DMS 273 treated with DMSO at 0.1 percent for 48 hours (cell line): ENCODE measurements around the gene MAP1LC3B.

Experiments
- DNase-seq: peaks from one replicate; lab custom pipeline; 2025; lab: John Stamatoyannopoulos, UW

MAP1LC3B gene

DNA sequence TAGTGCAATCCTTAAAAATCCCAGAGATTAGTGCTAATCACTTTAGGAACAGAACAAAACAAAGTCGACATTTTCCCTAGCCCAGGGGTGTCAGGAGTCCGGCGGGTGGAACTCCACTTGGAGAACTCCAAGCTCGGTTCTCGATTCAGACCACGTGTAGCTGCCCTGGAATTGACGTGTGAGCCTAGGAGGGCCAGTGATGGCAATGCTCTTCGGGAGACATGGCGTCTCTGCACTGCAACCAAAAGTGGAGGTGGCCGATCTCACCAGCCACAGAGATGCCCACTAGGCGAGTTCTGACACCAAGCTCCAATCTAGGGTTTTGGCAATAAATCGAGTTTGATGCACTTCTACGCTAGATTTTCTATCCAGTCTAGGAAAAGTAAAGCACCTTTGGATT is 17.6 kb downstream of the MAP1LC3B start:
- DNase-seq: no peak

DNA sequence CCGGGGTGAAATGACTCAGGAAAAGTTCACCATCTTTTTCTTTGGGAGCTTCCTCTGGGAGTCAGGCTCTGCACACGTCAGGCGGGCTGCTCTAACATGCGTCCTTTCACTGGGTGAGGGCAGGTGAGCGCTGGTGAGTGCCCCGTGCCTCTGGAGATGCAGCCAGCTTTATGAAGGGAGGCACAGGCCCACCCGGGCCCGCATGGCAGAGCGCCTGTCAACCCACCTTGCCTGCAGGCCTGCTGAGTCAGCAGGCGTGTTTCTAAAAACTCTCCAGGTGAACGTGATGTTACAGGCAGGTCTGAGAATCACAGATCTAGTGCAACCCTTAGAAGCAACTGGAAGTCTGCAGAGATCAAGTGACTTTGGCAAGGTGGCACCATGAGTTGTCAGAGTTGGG is 18.4 kb downstream of the MAP1LC3B start:
- no peak for DNase-seq

DNA sequence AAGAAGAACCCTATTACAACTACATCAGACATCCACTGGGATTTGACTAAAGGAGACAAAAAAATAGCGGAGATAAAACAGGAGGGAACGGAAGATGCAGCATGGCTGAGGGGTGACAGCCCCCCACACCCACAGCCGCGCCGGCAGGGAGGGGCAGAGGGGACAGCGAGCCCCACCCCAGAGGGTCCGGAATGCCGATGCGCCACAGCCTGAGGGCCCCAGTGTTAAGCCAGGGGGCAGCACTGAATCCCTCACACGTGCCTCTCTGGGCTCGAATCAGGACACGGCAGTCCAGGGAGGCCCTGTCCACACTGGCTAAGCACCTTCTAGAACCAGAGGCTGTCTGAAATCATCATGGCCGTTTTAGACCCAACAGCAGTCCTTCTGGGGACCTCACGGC is 18.8 kb downstream of the MAP1LC3B start:
- DNase-seq: no peak

DNA sequence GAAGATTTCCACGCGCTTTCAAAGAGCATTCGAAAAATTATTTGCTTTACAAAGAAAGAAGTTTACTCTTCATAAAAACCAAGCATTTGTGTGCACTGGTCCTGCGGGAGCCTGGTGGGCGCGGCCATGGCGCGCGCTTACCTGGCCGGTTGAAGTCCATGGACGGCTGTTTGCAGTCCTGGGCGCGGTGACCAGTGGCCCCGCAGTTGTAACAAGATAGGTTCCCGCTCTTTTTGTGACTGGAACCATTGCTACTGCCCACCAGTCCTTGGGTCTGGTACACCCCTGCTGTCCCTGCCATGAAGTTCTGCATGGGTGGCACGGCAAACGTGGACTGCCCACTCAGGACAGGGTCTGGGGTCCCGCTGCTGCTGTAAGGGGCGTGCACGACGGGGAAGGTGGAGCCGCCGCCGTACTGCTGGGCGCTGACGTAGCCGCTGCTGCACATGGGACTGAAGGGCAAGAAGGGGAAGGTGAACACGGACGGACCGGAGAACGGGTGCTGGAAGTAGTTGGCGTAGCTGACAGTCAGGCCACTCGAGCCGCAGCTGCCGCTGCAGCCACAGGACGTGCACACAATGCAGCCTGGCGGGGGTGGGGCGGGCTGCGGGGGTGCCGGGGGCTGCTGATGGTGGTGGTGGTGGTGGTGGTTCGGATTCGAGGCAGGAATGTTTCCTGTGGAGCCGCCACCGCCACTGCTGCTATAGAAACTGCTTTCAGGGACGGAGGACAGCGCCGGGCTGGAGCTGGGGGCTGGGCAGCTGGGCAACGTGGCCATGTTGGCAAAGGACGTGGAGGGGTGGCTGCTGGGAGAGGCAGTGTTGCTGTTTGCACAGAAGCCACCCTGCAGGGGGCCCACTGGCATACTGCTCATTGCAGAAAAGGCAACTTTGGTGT is 19.5 kb downstream of the MAP1LC3B start:
- DNase-seq: no peak

DNA sequence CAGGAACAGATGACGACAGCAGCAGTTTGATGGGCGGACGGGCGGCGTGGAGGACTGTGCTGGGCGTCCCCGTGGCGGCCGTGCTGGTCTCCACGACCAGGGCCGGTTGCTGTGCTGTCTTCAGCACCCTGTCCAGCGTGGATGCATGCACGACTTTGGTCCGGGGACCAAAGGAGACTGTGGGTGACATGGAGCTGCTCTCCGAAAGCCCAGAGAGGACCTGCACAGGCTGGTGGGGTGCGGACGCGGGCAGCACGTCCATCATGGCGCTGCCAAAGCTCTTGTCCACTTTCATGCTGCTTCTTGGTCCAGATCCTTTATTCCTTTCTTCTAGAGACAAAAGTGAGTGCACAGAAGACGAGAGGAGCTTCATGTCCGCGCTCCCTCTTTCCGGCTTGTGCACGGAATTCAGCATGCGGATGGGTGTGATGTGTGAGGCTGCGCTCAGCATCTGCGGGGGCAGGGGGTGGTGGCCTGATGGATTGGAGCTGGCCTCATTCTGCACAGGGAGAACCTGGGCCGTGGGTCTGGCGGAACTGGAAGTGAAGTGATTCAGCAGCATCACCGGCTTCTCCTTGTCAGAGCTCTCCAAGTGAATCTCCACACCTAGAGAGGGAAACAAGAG is 20.3 kb downstream of the MAP1LC3B start:
- no peak for DNase-seq

DNA sequence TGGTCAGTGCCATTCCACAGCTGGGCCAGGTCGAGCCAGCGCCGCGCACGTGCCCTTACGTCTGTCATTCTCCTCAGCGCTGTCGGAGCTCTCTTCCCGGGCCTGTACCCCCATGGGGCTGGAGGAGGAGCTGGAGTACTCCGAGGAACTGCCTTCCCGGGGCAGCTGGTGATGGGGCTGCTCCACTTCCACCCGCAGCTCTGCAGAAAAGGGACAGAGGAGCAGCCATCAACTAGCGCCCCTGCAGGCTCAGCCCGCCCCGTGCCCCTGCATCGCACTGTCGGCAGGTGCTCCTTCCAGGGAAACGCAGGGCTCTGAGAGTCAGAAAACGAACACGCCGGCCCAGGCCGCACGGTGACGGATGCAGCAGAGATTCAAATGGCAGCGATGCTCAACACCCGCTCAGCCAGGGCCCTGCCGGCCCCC is 20.9 kb downstream of the MAP1LC3B start:
- no peak for DNase-seq

DNA sequence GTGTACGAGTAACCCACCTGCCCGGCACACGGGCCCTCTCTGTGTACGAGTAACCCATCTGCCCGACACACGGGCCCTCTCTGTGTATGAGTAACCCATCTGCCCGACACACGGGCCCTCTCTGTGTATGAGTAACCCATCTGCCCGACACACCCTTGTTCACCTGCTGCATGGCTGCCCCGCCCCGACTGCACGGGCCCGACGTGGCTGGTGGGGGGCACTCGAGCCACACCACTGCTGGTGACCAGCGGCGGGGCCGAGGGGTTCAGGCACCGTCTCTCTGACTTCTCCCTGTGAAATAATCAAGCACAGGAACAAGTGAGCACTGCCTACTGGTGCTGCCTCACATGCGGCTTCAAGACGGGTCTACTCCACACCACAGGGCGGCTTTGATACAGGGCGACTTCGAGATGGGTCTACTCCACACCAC is 22.1 kb downstream of the MAP1LC3B start:
- DNase-seq: no peak

DNA sequence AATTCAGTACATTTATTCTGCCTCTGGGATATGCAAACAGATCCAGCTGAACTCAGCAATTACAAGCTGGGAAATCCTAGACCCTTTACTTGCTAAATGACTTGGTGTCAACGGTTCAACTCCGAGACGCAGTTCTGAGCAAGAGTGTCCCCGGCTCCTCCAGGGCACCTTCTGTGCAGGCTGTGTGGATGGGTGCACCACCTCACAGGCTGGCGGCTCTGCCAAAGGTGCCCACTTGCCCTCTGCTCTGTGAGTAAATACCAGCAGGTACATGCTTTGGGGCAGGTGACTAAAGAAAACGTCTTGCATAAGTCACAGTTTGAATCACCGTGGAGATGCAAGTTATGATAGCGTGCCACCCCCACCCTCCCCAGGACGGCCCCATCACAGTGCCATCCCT is 23.3 kb downstream of the MAP1LC3B start:
- DNase-seq: no peak

DNA sequence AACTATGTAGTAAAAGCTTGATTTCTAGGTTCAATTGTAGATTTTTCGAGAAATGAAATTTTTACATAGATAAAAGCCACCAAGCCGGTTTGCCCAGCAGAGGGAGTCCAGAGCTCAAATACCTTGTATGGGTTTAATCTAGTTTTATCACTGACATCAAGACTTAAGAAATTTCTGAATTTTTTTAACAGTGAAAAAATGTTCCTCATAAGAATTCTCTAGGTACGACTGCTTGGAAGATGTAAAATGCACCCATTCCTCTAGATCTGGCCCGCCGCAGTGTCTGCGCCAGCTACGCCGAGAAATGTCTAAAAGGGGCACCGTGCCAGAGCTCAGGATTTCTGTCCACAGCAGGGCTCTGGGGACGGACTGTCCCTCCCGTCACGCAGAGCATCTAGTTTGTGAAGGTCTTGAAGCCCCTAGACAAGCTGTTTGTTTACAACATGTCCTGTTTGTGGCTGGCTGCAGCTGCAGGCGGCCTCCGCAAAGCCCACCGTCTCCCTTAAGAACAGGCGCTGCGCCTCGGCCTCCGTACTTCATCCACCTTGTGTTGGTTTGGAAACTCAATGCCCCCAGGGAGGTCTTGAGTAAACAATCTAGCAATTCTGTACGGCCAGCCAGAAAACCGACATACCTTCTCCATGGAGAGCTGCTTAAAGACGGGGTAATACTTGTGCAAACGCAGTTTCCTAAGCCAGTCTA is 24.8 kb downstream of the MAP1LC3B start:
- DNase-seq: no peak

DNA sequence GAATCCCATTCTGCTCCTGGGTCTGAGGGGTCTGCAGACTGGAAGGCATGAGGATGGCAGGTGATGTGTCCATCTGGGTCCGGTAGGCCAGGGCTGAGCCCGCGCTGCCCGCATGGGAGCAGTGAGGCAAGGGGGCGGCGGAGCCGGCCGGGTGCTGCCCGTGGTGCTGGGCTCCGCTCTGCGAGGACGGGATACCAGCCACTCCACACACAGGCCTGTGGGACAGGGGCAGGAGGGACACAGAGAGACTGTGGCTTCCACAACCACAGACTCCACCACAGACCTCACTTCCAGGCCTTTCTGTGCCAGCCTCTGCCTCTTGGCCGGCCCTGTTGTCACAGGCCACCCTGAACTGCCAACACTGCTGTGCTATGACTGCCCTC is 25.4 kb downstream of the MAP1LC3B start:
- no peak for DNase-seq

DNA sequence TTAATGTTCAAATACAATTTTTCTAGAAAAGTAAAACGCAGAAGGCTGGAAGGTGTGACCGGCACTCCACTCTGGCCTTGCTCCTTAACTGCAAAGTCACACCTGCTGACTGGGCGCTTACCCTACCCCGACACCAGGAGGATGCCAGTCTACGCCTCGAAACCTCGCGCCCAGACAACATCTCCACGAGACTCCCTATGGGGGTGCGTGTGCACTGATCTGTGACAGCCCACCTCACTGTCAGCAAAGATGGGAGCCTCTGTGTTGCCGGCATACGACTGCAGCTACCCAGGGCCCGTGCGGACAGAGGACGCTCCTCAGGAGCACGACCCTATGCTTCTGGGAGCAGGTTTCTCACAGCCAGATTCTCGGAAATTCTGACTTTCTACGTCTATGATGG is 26.1 kb downstream of the MAP1LC3B start:
- DNase-seq: no peak

DNA sequence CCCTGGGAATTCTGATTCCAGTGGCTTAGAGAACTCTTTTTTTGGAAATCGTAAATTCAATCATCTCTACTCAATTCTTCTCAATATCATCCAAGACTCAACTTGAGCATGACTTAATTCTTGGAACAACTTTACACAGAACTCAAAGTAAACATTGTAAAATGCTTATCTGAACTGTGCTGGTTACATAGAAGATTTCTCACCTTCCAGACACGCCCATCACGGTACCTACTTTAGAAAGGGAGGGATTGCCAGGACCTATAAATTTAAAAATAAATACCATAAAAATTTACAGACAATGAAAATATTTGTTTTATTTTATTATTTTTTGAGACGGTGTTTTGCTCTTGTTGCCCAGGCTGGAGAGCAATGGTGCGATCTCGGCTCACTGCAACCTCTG is 26.5 kb downstream of the MAP1LC3B start:
- no peak for DNase-seq

DNA sequence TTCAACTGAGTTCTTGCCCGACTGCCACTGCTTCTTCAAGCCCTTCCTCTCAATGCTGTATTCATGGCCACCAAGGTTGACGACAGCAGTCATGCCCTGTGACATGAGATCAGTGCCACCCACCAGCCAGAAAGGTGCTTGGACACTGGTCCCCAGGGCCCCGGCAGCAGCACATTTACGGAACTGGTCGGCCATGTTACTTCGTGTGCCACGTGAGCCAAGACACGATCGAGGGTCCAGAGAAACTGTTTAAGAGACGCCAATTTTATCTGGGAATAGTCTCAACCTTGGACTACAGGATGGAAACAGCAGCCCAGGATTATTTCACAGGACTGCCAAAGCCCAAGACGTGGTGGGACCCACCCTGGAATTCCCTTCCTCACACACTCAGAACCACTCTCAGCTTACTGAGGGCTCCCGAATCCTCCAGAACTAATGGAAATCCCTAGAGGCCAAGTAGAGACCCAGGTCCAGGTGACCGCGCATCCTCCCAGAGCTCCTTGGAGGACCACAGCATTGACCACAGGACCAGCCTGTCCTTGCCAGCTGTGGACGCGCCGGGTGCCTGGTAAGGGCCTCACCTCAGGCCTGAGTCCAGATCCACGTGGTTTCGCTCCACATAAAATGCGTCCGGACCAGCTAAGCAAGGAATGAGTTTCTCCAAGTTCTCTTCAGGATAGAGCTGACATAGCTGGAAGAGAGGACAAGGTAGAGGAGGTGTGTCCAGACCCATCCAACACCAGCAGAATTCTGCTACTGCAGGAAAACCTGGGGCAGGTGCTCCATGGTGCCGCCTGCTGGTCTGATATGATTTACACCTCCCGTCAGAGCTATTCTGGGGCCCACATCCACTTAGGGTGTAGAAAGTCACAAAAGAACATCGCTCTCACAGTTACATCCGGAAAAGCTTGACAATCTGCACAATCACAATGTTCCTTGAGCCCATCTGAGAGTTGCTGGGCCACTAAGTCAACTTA is 28.2 kb downstream of the MAP1LC3B start:
- DNase-seq: no peak

DNA sequence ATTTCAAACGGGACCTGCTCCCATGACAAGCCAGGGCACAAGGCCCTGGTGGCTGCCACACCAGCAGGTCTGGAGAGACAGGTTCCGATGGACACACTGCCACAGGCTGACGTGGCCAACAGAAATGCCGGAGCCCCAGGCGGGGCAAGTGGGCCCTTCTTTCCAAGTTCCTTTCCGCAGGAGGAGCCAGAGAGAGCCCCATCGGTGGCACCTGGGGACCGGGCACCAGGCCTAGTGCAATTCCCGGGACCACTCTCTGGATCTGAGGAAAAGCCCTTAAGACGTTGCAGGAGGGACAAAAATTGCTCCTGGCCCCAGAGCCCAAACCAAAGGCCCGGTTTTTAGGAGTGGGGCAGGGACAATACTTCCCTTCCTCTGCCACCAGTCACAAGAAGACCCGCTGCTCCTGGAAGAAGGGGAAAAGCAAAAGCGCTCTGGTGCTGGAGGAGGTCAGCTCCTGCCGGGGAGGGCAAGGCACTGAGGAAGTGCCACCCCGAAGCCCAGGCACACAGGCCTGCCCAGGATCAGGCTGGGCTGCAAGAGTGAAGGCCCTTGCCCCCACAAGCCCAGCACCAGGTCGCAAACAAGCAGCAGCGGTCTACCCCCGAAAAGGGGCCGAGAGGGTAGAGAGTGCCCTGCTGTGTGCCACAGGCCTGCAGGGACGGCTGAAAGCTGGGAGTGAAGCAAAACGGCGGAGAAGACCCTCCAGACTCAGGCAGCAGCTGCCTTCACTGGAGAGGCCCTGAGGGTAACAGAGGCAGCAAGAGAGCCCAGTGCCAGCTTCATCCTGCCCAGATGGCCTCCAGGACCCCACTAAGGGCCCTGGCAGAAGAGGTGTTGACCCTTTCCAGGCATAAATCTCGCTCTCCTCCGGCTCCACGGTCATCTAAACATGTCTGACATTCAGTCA is 29.1 kb downstream of the MAP1LC3B start:
- DNase-seq: no peak

DNA sequence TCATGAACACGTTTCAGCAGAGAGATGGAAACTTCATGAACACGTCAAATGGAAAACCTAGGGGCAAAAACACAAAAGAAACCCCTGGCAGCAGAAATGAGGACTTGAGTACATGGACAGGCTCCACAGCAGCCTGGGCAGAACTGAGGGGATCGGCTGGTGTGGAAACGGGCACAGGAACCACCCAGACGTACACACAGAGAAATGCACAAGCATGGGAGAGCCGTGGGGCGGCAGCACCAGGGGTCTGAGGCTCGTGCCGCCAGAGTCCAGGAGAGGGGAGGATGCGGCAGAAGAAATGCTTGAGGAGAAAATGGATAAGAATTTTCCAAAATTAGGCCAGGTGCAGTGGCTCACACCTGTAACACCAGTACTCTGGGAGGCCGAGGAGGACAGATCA is 30.0 kb downstream of the MAP1LC3B start:
- DNase-seq: no peak

DNA sequence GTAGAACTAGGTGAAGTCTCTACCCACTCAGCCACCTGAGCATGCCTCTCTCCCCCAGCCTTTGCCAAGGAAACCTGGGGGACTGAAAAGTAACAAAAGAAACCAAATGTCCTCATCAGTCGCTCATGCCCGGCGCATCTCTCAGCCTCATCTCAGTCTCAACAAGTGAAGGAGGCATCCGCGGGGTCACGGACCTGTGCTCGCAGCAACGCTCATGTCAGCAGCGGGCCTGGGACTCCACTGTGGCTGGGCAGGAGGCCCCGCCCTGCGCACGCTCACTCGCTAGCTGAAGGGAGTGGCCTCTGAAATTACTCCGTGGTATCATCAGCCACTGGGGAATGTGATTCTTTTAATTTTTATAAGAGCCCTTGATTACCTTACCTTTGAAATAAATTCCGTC is 31.3 kb downstream of the MAP1LC3B start:
- DNase-seq: no peak

DNA sequence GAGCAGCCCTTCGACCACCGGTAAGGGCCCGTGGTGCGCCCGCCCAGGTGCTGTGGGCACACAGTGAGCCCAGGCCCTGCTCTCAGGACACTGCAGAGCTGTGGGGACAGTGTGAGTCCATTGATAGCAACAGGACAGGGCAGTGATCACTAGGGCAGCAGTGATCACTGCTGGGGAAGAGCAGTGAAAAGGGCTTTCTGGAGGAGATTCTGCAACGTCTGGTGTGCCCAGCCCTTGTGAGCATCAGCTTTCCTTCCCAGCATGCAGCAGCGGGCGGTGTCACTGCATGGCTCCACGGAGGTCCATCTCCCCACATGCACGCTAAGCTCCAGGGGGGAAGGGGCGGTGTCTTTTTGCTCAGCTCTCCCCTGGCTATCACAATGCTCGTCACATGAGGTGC is 32.1 kb downstream of the MAP1LC3B start:
- DNase-seq: no peak

DNA sequence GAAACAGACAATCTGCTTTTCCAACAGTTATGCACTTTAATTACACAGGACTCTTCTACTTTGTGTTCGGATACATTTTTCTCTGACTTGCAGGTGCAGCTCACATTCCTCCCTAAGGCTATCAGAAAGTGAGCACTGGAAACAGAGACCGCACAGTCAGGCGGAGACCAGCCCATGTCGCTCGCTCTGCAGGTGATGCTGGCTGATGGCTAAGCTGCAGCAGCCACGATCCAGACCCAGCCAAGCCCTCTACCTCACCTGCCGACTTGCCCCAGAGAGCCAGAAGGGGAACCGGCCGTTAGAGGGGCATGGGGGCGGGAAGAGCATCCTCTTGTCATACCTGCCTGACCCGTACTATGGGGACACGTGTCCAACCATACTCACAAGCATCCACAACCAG is 33.8 kb downstream of the MAP1LC3B start:
- no peak for DNase-seq

DNA sequence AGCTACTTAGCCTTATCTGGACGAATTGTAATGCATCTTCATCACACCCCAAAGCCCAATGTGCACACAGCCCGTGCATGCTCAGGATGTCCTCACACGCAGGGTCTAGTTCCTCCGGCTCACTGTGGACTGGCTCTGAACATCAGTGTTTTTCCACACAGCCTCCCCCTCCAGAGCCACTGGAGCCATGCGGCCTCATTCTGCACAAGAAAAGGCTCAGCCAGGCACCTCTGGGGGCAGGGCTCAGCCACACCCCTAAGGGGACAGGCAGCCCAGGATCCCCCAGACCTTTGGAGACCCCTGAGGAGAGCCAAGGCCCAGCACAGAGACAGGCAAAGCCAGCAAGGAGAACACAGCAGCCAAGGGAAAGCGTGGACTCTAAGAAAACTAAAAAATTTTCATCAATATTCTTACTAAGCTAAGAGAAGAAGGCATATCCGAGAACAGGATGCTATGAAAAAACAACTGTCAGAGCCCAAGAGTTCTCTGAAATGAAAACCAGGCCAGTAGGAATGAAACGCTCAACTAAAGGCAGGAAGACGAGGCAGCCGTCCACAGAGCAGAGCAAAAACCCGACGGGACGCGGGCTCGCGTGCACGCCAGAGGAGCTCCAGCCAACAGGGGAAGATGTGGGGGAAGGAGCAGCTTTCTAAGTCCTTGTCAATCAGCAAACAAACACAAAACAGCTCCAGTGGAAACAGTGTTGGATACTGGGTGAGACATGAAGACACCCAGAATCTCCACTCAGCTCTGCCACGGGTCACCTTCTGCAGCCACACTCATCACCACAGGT is 34.5 kb downstream of the MAP1LC3B start:
- DNase-seq: no peak

DNA sequence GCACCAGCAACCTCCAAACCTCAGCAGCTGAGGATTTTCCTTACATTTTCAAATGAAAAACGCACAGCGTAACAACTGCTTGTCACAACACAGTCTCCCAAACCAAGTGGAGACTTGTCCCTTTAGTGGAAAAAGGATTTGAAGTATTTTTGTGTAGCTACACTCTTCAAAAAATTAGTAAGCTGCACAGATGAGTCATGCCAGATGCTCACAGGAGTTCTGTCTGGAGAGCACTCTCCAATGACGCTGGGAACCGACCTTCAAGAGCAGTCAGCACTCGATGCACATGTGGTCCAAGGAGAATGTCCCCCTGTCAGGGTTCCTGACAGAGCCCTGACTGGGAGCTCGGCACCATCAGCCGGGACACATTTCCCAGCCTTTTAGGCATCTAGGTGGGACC is 39.8 kb downstream of the MAP1LC3B start:
- no peak for DNase-seq
